Small intestine (tissue), 7 donors: ENCODE results near the gene TRAPPC10. TPM values are rescaled to one million over a fixed set of nuclear protein-coding genes. Genes with fewer than 3 reads are reported as not detected.

ENCODE experiments used
- DNase-seq, 2 donors: peaks; one replicate each; pipeline versions ENCODE4 v3.0.0 to v3.0.0-alpha.2; 2013
- FAIRE-seq: peaks from 2 replicates; lab custom pipeline; 2012; peaks lifted over from hg19 to GRCh38; lab: Jason Lieb, UNC
- H3K27ac ChIP-seq, 3 donors: one replicate each; pipeline ENCODE4 v1.5.1; 2013; ENCODE audit warnings: low read length in 2 of 3, mild to moderate bottlenecking in 2 of 3, control low read depth in 1 of 3, inconsistent platforms in 1 of 3, low read depth in 1 of 3, moderate library complexity in 1 of 3
- H3K27me3 ChIP-seq, 3 donors: one replicate each; pipeline ENCODE4 v1.6.1; 2013; ENCODE audit warnings: low read length in 3 of 3, inconsistent platforms in 1 of 3; ENCODE audit not compliant: control insufficient read depth in 3 of 3, insufficient read depth in 3 of 3
- H3K36me3 ChIP-seq, 3 donors: one replicate each; pipeline ENCODE4 v1.6.1; 2013; ENCODE audit warnings: low read length in 3 of 3, inconsistent platforms in 1 of 3, low read depth in 1 of 3, mild to moderate bottlenecking in 1 of 3, moderate library complexity in 1 of 3; ENCODE audit not compliant: control insufficient read depth in 3 of 3, insufficient read depth in 2 of 3
- H3K4me1 ChIP-seq, 3 donors: one replicate each; pipeline ENCODE4 v1.6.1; 2013; ENCODE audit warnings: low read length in 2 of 3, inconsistent platforms in 1 of 3, low read depth in 1 of 3, mild to moderate bottlenecking in 1 of 3, moderate library complexity in 1 of 3; ENCODE audit not compliant: control insufficient read depth in 3 of 3, insufficient read depth in 2 of 3
- H3K4me3 ChIP-seq, 3 donors: one replicate each; pipeline ENCODE4 v1.5.1; 2013; ENCODE audit warnings: low read length in 3 of 3, control low read depth in 1 of 3, inconsistent platforms in 1 of 3, low read depth in 1 of 3, mild to moderate bottlenecking in 1 of 3, moderate library complexity in 1 of 3
- H3K9me3 ChIP-seq, 2 donors: one replicate each; pipeline ENCODE4 v1.6.1; 2013; ENCODE audit warnings: low read depth in 1 of 2, low read length in 1 of 2; ENCODE audit not compliant: control insufficient read depth in 2 of 2, insufficient read depth in 1 of 2
- WGBS, 3 donors: extraction: QIAGEN DNeasy Blood & Tissue Kit; methylation state at CpG; one replicate each; pipeline ENCODE4 v1.1.7; 2013; 5-methylcytosine and 5-hydroxymethylcytosine counted together
- polyA plus RNA-seq, 4 donors: library from polyadenylated mRNA; stranded (reverse) in 3 of 4; unstranded in 1 of 4; fragments of 200-250 nt in 3 of 4; fragments of 120-200 nt in 1 of 4; gene quantifications; one replicate each; pipeline versions ENCODE4 v1.2.1 to v1.2.3, GENCODE V29; 2013
- donor health status: healthy with polysubstance abuse.
- donor health status: control.
- donor health status: control.
- donor health status: Bipolar disorder and iron deficiency.
- donor health status: healthy.

TRAPPC10 gene
- polyA plus RNA-seq, 4 donors, result 8.4 to 35.4 (median 11.3) TPM

DNA sequence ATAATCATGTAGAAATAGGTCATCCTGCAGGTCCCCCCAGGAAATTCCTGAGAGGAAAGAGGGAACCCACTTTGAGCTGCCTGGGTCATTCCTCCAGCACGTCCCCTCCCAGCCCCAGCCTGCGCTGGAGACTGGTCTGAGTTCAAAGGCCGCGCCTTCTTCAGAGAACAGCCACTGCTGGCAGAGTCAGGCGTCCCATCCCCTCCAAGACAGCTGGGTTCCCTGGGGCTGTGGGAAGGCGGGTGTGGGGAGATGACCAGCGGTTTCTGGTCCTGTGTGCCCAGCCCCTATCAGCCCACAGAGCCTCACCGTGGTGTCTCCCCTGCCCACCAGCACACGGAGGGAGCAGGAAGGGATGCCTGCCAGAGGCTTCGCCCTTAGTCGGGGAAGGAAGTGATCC lies 18.0 kb upstream of the TRAPPC10 start:
- Histone ChIP-seq H3K4me3 (no peak overlapping the region), H3K9me3 (no peaks in the 10 kb centered on the region), H3K27me3 (no peaks in the 10 kb centered on the region), H3K27ac (no peak overlapping the region), H3K4me1 (no peaks in the 10 kb centered on the region), H3K36me3 (no peaks in the 10 kb centered on the region)
- 23 to 58% (median 45%) methylated on average over 11 of the region's 11 CpGs for WGBS, 3 donors
- FAIRE-seq (no peak), DNase-seq (peak in 1 of 2 donors; percentile 32)

DNA sequence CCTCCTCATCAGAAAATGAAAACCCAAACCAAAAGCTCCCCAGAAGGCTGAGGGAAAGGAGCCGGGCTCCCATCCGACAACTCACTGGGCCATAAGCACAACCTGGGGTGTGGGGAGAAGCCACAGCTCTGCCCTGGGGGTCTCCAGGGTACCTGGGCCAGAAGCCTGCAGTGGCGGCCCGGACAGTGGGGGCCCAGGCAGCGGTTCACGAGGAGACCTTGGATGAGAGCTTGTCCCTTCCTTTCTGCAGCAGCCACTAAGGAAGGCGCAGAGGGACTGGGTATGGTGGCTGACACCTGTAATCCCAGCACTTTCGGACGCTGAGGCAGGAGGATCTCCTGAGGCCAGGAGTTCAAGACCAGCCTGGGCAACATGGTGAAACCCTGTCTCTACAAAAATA lies 17.5 kb upstream of the TRAPPC10 start:
- H3K4me1 ChIP-seq, result no peaks in the 10 kb centered on the region
- no peak for FAIRE-seq
- no peak for DNase-seq
- no peak overlapping the region for H3K4me3 ChIP-seq
- WGBS, 3 donors, result 91 to 94% (median 91%) methylated on average over 9 of the region's 9 CpGs
- H3K9me3 ChIP-seq, result no peaks in the 10 kb centered on the region
- H3K27ac ChIP-seq, result no peak overlapping the region
- no peaks in the 10 kb centered on the region for H3K36me3 ChIP-seq
- no peaks in the 10 kb centered on the region for H3K27me3 ChIP-seq

- Histone ChIP-seq H3K9me3 (no peaks in the 10 kb centered on the region), H3K4me1 (no peaks in the 10 kb centered on the region), H3K4me3 (no peak overlapping the region), H3K27me3 (peaks cover 0 to 3% (median 0%) of the 10 kb centered on the region in 3 donors), H3K36me3 (no peaks in the 10 kb centered on the region), H3K27ac (no peak overlapping the region)
- FAIRE-seq, result no peak
- no peak for DNase-seq
- WGBS, 3 donors, result 89 to 92% (median 89%) methylated on average over 18 of the region's 18 CpGs
Measured at GRCh38 chr21:43995521-43996105, 16.5 kb upstream of the TRAPPC10 start.

DNA sequence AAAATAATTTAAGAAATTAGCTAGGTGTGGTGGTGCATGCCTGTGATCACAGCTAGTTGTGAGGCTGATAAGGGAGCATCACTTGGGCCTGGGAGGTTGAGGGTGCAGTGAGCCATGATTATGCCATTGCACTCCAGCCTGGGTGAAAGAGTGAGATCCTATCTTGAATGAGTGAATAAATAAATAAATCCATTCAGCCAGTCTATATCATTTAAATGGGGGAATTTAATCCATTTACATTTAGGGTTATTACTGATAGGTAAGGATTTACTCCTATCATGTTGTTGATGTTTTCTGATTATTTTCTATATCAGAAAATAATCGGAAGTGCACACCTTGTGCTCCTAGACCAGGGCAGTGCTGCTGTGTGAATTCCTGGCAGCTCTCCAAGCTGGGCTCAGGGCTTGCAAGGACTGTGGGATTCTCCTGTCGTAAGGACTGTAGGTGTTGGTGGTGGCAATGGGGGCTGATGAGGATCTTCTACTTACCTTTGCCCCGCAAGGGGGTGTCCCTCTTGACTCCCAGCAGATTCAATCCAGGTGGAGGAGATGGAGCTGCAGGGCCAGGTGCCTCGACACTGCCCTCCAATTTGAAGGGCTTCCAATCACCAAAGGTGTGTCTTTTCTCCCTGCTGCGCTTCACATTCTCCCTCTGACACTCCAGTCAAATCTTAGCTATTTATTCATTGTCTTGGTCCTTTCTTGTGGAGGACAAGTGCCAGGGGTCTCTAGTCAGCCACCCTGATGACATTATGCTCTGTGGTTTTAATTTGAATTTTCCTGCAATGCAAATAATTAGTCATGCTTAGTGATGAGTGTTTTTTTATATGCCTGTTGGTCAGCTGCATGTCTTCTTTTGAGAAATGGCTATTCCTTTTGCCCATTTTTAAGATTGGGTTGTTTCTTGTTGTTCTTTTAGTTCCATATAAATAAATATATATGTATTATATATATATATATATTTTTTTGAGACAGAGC lies 14.1 kb upstream of the TRAPPC10 start:
- Histone ChIP-seq H3K27me3 (peaks cover 0 to 3% (median 0%) of the 10 kb centered on the region in 3 donors), H3K4me3 (no peak overlapping the region), H3K36me3 (no peaks in the 10 kb centered on the region), H3K27ac (no peak overlapping the region), H3K4me1 (no peaks in the 10 kb centered on the region), H3K9me3 (no peaks in the 10 kb centered on the region)
- DNase-seq (no peak), FAIRE-seq (no peak)
- WGBS, 3 donors, result 76 to 82% (median 76%) methylated on average over 5 of the region's 5 CpGs

DNA sequence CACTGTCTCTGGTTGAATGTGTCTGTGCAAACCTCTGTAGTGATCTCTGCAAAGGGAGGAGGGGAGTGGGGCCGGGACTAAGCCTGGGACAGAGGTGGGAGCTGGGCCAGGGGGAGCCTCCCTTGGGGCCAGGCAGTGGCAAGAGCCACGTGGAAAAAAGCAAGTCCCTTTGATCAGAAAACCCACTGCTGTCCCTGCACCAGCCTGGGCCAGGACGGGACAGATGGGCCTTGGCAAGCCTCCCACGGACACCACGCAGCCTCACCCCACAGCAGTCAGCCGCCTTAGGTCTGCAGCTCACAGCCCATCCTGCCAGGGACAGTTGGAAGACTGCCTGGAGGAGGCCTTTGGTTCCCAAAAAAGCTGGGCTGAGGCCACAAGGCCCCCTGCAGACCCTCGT lies 11.7 kb upstream of the TRAPPC10 start:
- Histone ChIP-seq H3K4me1 (no peaks in the 10 kb centered on the region), H3K27me3 (peaks cover 0 to 6% (median 0%) of the 10 kb centered on the region in 3 donors), H3K36me3 (no peaks in the 10 kb centered on the region), H3K4me3 (no peak overlapping the region), H3K9me3 (no peaks in the 10 kb centered on the region), H3K27ac (no peak overlapping the region)
- DNase-seq, result no peak
- WGBS, 3 donors, result 55 to 68% (median 68%) methylated on average over 7 of the region's 7 CpGs
- no peak for FAIRE-seq

- Histone ChIP-seq H3K4me3 (no peak overlapping the region), H3K36me3 (no peaks in the 10 kb centered on the region), H3K4me1 (no peaks in the 10 kb centered on the region), H3K27ac (no peak overlapping the region), H3K27me3 (peaks cover 0 to 6% (median 0%) of the 10 kb centered on the region in 3 donors), H3K9me3 (no peaks in the 10 kb centered on the region)
- FAIRE-seq, result no peak
- 90 to 95% (median 92%) methylated on average over 10 of the region's 10 CpGs for WGBS, 3 donors
- DNase-seq, result no peak
Measured at GRCh38 chr21:44002511-44002910, 9.6 kb upstream of the TRAPPC10 start.

DNA sequence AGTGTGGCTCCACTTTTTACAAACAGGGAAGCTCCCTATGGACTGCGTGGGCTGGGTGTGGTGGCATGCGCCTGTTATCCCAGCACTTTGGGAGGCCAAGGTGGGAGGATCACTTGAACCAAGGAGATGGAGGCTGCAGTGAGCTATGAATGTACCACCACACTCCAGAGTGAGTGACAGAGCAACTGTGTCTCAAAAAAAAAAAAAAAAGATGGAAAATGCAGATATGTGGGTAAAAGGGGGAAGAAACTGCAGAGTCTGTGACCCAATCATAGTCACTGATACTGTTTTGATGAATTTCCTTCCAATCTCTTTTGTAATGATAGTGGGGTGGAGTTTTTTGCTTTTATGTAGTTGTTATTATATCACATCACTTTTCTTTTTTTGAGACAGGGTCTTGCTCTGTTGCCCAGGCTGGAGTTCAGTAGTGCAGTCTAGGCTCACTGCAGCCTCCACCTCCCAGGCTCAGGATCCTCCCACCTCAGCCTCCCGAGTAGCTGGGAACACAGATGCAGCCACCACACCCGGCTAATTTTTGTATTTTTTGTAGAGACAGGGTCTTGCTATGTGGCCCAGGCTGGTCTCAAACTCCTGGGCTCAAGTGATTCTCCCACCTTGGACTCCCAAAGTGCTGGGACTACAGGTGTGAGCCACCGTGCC lies 8.7 kb upstream of the TRAPPC10 start:
- whole genome bisulfite sequencing, 3 donors, result 84 to 89% (median 86%) methylated on average over 5 of the region's 5 CpGs
- Histone ChIP-seq H3K4me1 (no peaks in the 10 kb centered on the region), H3K4me3 (no peak overlapping the region), H3K9me3 (no peaks in the 10 kb centered on the region), H3K36me3 (no peaks in the 10 kb centered on the region), H3K27ac (no peak overlapping the region), H3K27me3 (peaks cover 0 to 6% (median 0%) of the 10 kb centered on the region in 3 donors)
- no peak for FAIRE-seq
- DNase-seq, result no peak

- FAIRE-seq, result no peak
- DNase-seq, result no peak
- WGBS, 3 donors, result 89 to 93% (median 90%) methylated on average over 13 of the region's 13 CpGs
Measured at GRCh38 chr21:44005071-44005470, 7.0 kb upstream of the TRAPPC10 start.

More at GRCh38 chr21:44005071-44005470, 7.0 kb upstream of the TRAPPC10 start:
- no peak overlapping the region for H3K27ac ChIP-seq
- H3K4me1 ChIP-seq, result no peaks in the 10 kb centered on the region
- no peaks in the 10 kb centered on the region for H3K9me3 ChIP-seq
- H3K4me3 ChIP-seq, result no peak overlapping the region
- H3K36me3 ChIP-seq, result no peaks in the 10 kb centered on the region
- peaks cover 0 to 6% (median 0%) of the 10 kb centered on the region in 3 donors for H3K27me3 ChIP-seq
